HG03565 (cell line): ENCODE measurements around the gene ACAP3.
"Not testable (repeated sequence)": the region's sequence is repeated elsewhere in the genome, so short reads cannot be mapped to it uniquely, and the experiment has no call there.

Experiments used
- ATAC-seq: cut with Tn5 transposase; IDR thresholded peaks from one replicate; pipeline ENCODE4 v1.9.1; 2021; ENCODE audit warnings: mild to moderate bottlenecking, moderate library complexity; ENCODE audit not compliant: unreplicated experiment

ACAP3 gene

DNA sequence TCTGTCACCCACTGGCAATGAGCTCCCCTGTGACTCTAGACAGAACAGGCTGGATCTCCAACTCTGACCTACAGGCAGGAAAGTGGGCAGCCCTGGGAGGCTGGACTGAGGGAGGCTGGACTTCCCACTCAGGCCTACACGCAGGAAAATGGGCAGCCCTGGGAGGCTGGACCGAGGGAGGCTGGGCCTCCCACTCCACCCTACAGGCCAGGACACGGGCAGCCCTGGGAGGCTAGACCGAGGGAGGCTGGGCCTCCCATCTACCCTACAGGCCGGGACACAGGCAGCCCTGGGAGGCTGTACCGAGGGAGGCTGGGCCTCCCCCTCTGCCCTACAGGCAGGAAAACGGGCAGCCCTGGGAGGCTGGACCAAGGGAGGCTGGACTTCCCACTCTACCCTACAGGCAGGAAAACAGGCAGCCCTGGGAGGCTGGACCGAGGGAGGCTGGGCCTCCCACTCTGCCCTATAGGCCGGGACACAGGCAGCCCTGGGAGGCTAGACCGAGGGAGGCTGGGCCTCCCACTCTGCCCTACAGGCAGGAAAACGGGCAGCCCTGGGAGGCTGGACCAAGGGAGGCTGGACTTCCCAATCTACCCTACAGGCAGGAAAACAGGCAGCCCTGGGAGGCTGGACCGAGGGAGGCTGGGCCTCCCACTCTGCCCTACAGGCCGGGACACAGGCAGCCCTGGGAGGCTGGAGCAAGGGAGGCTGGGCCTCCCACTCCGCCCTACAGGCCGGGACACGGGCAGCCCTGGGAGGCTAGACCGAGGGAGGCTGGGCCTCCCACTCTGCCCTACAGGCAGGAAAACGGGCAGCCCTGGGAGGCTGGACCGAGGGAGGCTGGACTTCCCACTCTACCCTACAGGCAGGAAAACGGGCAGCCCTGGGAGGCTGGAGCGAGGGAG is 59.5 kb downstream of the ACAP3 start:
- ATAC-seq = not testable (repeated sequence)

DNA sequence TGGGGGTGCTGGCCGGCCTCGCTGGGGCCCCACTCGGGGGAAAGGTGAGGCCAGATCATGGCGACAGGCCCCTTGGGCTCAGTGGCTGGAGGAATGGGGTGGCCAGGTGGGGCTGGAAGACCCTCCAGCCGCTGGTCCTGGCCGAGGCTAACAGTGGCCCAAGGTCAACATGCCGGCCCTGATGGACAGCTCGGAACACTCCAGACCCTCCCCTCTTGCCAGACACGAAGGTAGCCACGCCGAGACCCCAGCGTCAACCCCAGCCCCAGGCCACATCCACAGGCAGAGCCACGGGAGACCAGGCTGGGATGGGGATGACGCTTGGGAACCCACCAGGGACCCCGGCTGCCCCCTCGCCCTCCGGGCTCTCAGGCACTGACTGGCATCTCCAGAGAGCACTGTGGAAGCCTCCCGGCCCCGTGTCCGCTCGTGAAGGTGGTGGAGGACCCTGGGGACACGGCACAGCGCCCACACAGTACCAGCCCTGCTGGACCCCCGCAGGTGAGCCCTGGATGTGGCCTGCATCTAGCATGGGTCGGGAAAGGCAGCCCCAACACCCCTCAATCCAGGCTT is 60.3 kb downstream of the ACAP3 start:
- no peak for ATAC-seq

DNA sequence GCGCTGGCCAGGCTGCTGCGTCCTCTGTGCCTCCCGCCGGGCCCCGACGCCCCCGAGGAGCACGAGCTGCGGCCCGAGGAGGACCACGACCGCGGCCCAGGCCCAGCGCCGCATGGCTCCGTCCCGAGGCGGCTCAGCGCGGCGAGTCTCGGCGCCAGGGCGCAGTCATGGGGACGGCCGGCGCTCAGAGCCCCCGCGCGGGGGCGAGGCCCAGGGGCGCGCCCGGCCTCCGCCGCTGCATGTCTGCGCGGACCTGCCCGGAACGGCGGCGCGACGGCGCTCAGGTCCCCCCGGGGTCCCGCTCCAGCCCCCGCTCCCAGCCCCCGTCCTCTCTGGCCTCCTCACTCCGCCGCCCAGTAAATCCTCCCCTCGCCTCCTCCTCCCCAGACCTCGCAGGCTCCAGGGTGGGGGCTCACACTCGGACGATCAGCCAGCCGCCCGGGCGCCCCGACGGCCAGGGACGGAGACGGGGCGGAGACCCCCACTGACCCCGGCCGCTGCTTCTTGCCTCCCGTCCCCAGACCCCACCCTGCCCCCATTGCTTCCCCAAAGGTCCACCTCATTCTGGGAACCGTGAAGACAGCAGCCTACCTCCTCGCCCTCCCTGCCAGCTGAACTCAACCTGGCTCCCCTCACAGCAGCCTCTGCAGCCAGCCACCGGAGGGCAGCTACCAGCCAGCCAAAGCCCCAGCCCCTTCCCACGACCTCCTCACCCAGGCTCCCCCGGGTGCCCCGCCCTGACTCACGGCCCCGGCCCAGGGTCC is 61.0 kb downstream of the ACAP3 start, which contains the start of gene C1QTNF12:
TSS of gene C1QTNF12 (minus strand) at position 146 of the 764 bp plus-strand sequence. CDS start at position 114, 32 bp downstream.
- no peak for ATAC-seq

DNA sequence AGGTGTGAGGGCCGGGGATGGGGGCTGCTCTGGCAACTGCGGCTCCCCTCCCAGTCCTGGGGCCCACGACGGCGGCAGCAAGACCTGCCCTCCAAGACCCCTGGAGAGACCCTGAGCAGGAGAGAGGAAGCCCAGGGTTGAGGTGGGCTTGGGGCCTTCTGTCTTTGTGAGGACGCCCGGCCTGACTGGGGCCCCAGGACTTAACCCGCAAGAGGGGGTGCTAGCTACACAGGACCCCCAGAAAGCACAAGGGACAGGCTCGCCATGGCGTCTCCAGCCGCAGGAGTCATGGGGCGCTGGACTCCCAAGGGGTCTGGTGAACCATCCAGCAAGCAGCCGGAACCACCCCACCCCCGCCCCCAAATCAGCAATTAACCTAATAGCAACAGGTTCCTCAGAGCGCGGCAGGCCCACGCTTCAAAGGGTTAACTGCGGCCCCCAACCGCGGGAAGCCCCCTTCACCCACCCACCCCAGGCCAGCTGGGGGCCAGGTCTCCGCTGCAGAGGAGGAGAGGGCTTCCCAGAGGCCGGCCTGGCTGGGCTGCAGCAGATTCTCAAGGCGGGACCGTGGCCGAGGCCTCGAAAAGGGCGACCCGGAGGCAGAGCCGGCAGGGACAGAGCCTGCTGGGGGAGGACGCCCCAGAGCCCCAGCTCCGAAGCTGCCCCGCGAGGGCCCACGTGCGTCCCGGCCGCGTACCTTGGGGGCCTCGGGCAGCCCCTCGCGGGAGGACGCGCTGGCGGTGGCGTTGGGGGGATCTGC is 61.7 kb downstream of the ACAP3 start:
- ATAC-seq = no peak

DNA sequence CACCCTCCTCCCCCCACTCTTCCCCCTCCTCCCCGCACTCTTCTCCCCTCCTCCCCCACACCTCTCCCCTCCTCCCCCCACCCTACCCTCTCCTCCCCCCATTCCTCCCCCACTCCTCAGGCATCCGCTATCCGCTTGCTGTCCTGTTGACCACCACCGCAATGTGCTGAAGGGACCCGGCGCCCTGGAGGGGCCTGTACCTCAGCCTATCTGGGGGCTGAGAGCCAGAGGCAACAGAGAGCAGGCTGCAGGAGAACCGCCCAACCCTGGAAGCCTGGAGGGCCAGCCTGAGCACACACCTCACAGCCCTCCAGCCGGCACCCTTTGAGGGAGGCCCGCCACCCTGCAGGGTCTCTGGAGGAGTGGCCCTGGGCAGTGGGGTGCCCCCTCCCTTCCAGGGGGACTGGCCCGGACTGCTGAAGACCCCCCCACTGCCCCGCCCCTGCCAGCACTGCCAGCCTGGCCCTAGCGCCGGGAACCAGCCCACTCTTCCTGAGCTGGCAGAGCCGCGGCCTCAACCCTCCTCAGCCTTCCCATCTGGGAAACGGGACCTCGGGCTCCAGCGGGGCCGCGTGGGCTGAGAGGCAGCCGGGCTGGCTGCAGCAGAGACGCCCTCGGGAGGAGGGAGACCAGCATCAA is 62.4 kb downstream of the ACAP3 start:
- no peak for ATAC-seq

DNA sequence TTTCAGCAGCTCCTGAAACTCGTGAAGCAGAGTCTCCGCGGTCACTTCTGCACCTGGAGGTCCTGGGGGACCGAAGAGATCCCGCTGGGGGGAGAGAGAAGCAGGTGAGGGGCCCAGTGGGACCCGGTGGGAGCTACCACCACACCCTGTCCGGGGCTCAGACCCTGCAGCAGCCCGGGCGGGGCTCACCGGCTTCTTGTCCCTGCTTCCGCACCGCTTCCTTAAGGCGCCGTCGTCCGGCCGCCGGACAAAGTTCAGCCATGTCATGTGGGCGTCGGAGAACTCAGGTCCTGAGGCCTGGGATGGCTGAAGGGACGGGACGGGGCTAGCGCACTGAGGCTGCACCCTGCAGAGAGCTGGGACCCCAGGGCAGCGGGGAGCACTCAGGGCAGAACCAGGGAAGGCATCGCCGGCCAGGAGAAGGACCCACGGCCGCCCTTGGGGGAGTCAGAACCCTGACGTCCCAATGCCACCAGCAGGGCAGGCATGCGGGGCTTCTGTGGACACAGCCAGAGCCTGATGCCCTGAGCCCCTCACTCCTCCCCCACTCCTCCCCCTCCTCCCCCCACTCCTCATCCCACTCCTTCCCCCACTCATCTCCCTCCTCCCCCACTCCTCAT is 63.4 kb downstream of the ACAP3 start:
- ATAC-seq = no peak

DNA sequence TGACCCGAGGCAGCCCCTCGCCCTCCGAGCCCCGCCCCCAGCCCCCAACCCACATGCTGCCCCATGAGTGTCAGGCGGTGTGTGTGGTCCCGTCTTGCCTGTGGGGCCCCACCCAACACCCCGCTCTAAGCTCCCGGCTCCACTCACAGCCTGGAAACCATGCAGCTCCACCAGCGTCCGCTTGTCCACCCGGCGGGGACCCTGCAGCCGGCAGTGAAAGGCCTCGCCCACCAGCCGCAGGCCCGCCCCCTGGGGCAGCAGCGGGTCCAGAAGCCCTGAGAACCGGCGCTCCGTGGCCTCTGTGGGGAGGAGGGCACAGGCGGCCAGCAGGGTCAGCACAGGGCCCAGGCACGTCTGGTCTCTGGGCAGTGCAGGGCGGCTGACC is 63.9 kb downstream of the ACAP3 start:
- no peak for ATAC-seq

DNA sequence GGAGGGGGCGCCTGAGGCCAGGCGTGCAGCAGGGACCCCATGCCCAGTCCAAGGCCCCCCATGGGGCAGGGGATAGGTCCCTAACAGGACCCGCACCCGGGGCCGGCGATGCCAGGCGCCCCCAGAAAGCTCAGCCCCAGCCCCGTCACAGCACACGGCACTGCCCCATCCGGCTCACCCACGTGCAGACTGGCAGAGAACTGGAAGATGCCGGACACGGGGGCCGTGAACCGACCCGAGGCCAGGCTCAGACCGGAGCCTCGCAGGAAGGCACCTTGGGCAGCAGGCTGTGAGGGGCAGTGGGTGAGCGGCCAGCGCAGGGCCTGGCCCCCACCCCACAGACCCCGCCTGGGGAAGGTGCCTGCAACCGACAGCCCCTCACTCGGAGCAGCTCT is 64.5 kb downstream of the ACAP3 start:
- no peak for ATAC-seq

DNA sequence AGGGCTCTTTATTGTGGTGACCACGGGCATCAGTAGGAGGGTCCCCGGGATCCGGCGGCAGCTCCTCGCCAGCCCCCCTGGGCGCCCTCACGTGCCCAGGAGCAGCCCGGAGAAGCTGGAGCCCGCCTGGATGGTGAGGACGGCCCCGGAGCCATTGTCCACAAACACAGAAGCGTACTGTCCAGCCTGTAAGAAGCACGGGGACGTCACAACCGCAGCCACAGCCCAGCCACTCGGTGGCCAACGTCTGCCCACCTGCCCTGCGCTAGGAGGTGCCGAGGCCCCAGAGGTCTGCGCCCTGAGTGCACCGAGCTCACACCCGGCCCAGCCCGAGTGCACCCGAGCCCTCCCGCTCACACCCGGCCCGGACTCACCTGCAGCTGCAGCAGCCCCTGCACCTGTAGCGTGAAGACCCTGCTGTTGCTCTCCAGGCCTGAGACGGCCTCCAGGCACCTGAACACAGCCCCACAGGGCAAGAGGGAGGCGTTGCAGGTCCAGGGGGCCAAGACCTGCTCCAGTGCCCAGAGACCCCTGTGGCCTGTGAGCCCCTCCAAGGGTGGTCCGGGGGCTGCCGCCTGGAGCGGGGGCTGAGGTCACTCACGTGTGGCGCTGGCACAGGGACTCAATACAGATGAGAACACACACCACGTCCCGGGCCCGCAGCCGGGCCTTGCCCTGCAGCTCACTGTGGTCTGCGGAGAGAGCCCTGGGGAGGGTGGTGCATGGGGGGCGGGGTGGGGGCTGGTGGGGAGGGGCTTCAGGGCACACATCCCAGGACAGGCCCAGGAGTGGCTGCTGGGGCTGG is 65.1 kb downstream of the ACAP3 start:
- no peak for ATAC-seq
